HepG2 (cell line): ENCODE results near the gene FAAP20. TPM values are rescaled to one million over a fixed set of nuclear protein-coding genes. Genes with fewer than 3 reads are reported as not detected.

Experiments used
- AGO2 ChIP-seq: fragments of 200-400 bp; formaldehyde crosslinking; optimal IDR thresholded peaks from 2 replicates; pipeline ENCODE3; 2017; ENCODE audit warnings: mild to moderate bottlenecking, low read depth, low read length, moderate library complexity
- ATF7-NPFF ChIP-seq: sonication (generic); formaldehyde crosslinking; IDR thresholded peaks from 2 replicates; pipeline ENCODE4 v1.8.1; 2023; ENCODE audit warnings: mild to moderate bottlenecking, low read depth, missing genetic modification reagents, moderate library complexity
- EP300 ChIP-seq, 3 experiments: sonication (generic) in 1 of 3; formaldehyde crosslinking in 1 of 3; IDR thresholded peaks; 2 replicates each; pipeline versions ENCODE4 v1.5.1 to v1.6.1; 2011 to 2020; ENCODE audit warnings: low read depth in 2 of 3, low read length in 2 of 3, borderline replicate concordance in 1 of 3, improper control_type of control experiment in 1 of 3, mild to moderate bottlenecking in 1 of 3, missing genetic modification reagents in 1 of 3, moderate library complexity in 1 of 3
- IRF1 ChIP-seq: sonication (generic); formaldehyde crosslinking; IDR thresholded peaks from 2 replicates; pipeline ENCODE4 v1.4.0; 2020; ENCODE audit warnings: low read depth, mild to moderate bottlenecking, missing genetic modification reagents
- NR1H2 ChIP-seq: sonication (generic); formaldehyde crosslinking; IDR thresholded peaks from 2 replicates; pipeline ENCODE4 v1.8.1; 2022; ENCODE audit warnings: low read depth, missing genetic modification reagents, borderline replicate concordance
- PRDM10 ChIP-seq: sonication (generic); formaldehyde crosslinking; IDR thresholded peaks from 2 replicates; pipeline ENCODE4 v1.4.0; 2020; ENCODE audit warnings: low read depth, missing genetic modification reagents
- RAD21 ChIP-seq: fragments of 450-650 bp; formaldehyde crosslinking; IDR thresholded peaks from 2 replicates; pipeline ENCODE4 v1.5.0; 2020; ENCODE audit warnings: mild to moderate bottlenecking
- RERE ChIP-seq: IDR thresholded peaks from 2 replicates; pipeline ENCODE4 v1.6.1; 2016; ENCODE audit warnings: low read depth, missing genetic modification reagents, missing compliant biosample characterization
- SNAPC4 ChIP-seq: sonication (generic); formaldehyde crosslinking; IDR thresholded peaks from 2 replicates; pipeline ENCODE4 v1.4.0; 2020; ENCODE audit warnings: mild to moderate bottlenecking, missing genetic modification reagents
- TARDBP ChIP-seq: sonication (generic); formaldehyde crosslinking; IDR thresholded peaks from 2 replicates; pipeline ENCODE4 v1.8.0; 2022; ENCODE audit warnings: mild to moderate bottlenecking, missing genetic modification reagents
- ZNF256 ChIP-seq: sonication (generic); formaldehyde crosslinking; conservative IDR thresholded peaks from 2 replicates; pipeline ENCODE4 v1.4.0; 2020; ENCODE audit warnings: missing genetic modification reagents
- ZNF782 ChIP-seq: sonication (generic); formaldehyde crosslinking; IDR thresholded peaks from 2 replicates; pipeline ENCODE4 v1.4.0; 2020; ENCODE audit warnings: missing genetic modification reagents, mild to moderate bottlenecking, borderline replicate concordance
- polyA plus RNA-seq, 8 experiments: library from polyadenylated mRNA; depleted of rRNA in 3 of 8; stranded (reverse) in 7 of 8; unstranded in 1 of 8; fragments of >200 nt; fragmentation: Illumina TruSeq in 4 of 8; extraction: Trizol in 4 of 8; gene quantifications; 2 replicates each; pipeline versions ENCODE4 v1.2.1 to v1.2.3, GENCODE V29; 2011 to 2016; ENCODE audit warnings: low read depth in 4 of 8, missing spikeins in 1 of 8, mixed read lengths in 1 of 8; ENCODE audit not compliant: insufficient read depth in 1 of 8
- total RNA-seq, 5 experiments: library from RNA; depleted of rRNA; stranded (reverse); fragments of >200 nt; fragmentation: Illumina TruSeq; extraction: Trizol; gene quantifications; 2 replicates each; pipeline ENCODE4 v1.2.3, GENCODE V29; 2016; ENCODE audit warnings: low read depth in 1 of 5

The FAAP20 gene
- total and polyA plus RNA-seq, 2 of the 13 experiments (the other 11 are each of a cell fraction or from before 2014, with no cell fraction given), result 9.6 to 10.8 TPM

- TF ChIP-seq PRDM10 (peak; percentile 67), EP300 (IDR thresholded peaks at IDR 0.05; ENCODE audit: low read depth in 2 of 2, low read length in 2 of 2) (peak in 1 of 2 experiments; percentile 93; a peak in 2 of 4 replicates), EP300 (CRISPR knock-in tag; IDR thresholded peaks at IDR 0.05; ENCODE audit: borderline replicate concordance) (peak; percentile 64; the same call in 1 of the 2 replicates), SNAPC4 (CRISPR knock-in tag) (0 out of 2 replicates have a peak, but pooled peaks have one; percentile 25), AGO2 (peak; percentile 24), ATF7-NPFF (no peak; the same call in 1 of the 2 replicates), RERE (CRISPR knock-in tag) (no peak), ZNF256 (CRISPR knock-in tag) (no peak), IRF1 (CRISPR knock-in tag) (0 out of 2 replicates have a peak, but pooled peaks have one; percentile 27), ZNF782 (CRISPR knock-in tag) (peak; percentile 87; the same call in 1 of the 2 replicates), RAD21 (no peak), TARDBP (CRISPR knock-in tag) (peak; percentile 53), NR1H2 (CRISPR knock-in tag) (no peak)
Observed at GRCh38 chr1:2232255-2232915, 37.8 kb upstream of the FAAP20 start (continued).
